Thyroid gland (tissue), 4 donors: Measurements from ENCODE around the gene CNPY2. TPM values are rescaled to one million over a fixed set of nuclear protein-coding genes. Genes with fewer than 3 reads are reported as not detected.
"Not testable (repeated sequence)": the region's sequence is repeated elsewhere in the genome, so short reads cannot be mapped to it uniquely, and the experiment has no call there.

Source experiments
- DNase-seq, 2 donors: peaks; one replicate each; pipeline ENCODE4 v3.0.0-alpha.2; 2019
- H3K27ac ChIP-seq, 3 donors: fragments of 200-600 bp; sonication (generic); 1 replicate in 2 of 3; 2 replicates in 1 of 3; pipeline ENCODE4 v1.5.1; 2016 to 2019; ENCODE audit warnings: mild to moderate bottlenecking in 1 of 3, moderate library complexity in 1 of 3
- H3K27me3 ChIP-seq: fragments of 200-600 bp; sonication (generic); one replicate; pipeline ENCODE4 v1.5.1; 2019
- H3K36me3 ChIP-seq, 2 donors: fragments of 200-600 bp; sonication (generic); one replicate each; pipeline ENCODE4 v1.5.1; 2016 to 2019
- H3K4me1 ChIP-seq, 2 donors: fragments of 200-600 bp; sonication (generic); one replicate each; pipeline ENCODE4 v1.5.1; 2017 to 2019
- H3K4me3 ChIP-seq, 3 donors: fragments of 200-600 bp; sonication (generic); replicated peaks in 1 of 3; 1 replicate in 2 of 3; 2 replicates in 1 of 3; pipeline ENCODE4 v1.5.1; 2016; ENCODE audit warnings: mild to moderate bottlenecking in 1 of 3
- H3K9me3 ChIP-seq: fragments of 200-600 bp; sonication (generic); one replicate; pipeline ENCODE4 v1.5.1; 2017
- POLR2A ChIP-seq, 2 donors: fragments of 450-650 bp; IDR thresholded peaks; one replicate each; pipeline ENCODE4 v1.6.1; 2017; ENCODE audit warnings: antibody characterized with exemption in 2 of 2, mild to moderate bottlenecking in 2 of 2, moderate library complexity in 1 of 2
- WGBS, 2 donors: methylation state at CpG; one replicate each; pipeline ENCODE4 v1.1.5; 2017; 5-methylcytosine and 5-hydroxymethylcytosine counted together
- intact Hi-C: fragments of 100-400 bp; cut with DNase I; formaldehyde crosslinking; loops from one replicate; pipeline ENCODE4 v1.15.1; 2023
- total RNA-seq, 4 donors: library from RNA; depleted of rRNA; stranded (reverse); fragments of >200 nt; gene quantifications; one replicate each; pipeline ENCODE4 v1.2.3, GENCODE V29; 2016
- TF ChIP-seq, protein P1 (sequence below), 6 experiments: fragments of 200-600 bp in 3 of 6; fragments of 450-650 bp in 3 of 6; sonication (generic) in 3 of 6; IDR thresholded peaks; one replicate each; pipeline ENCODE4 v1.5.1; 2016 to 2019; ENCODE audit warnings: antibody characterized with exemption in 6 of 6, mild to moderate bottlenecking in 2 of 6, inconsistent platforms in 1 of 6, moderate library complexity in 1 of 6

Gene CNPY2
- total RNA-seq, 4 donors from 2014 or later: 107 to 129 (median 124) TPM

DNA sequence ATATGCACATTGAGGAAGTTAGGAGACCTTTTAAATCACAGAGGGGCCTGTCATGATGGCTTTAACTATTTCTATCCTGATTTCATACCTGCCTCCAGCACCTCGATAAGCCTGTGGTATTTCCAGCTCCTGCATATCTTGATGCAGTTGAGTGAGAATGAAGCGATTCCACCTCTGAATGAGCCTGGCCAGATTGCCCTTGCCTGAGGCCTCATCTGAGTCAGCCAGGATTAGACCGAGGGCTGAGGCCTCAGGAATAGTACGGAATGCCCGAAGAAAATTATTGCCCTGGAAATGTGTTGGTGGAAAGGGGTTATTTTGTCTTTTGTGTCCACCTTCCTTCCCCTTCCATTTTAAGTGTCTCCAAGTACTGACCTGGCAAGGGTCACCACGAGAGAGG, 8.4 kb upstream of the CNPY2 start:
- Histone ChIP-seq H3K4me3 (no peak overlapping the region), H3K36me3 (peaks cover 71 to 82% of the 10 kb centered on the region in 2 donors), H3K27ac (no peak overlapping the region), H3K9me3 (no peaks in the 10 kb centered on the region), H3K4me1 (no peaks in the 10 kb centered on the region), H3K27me3 (no peaks in the 10 kb centered on the region)
- 87 to 93% methylated on average over 6 of the region's 6 CpGs for WGBS, 2 donors
- TF ChIP-seq, protein P1, sequence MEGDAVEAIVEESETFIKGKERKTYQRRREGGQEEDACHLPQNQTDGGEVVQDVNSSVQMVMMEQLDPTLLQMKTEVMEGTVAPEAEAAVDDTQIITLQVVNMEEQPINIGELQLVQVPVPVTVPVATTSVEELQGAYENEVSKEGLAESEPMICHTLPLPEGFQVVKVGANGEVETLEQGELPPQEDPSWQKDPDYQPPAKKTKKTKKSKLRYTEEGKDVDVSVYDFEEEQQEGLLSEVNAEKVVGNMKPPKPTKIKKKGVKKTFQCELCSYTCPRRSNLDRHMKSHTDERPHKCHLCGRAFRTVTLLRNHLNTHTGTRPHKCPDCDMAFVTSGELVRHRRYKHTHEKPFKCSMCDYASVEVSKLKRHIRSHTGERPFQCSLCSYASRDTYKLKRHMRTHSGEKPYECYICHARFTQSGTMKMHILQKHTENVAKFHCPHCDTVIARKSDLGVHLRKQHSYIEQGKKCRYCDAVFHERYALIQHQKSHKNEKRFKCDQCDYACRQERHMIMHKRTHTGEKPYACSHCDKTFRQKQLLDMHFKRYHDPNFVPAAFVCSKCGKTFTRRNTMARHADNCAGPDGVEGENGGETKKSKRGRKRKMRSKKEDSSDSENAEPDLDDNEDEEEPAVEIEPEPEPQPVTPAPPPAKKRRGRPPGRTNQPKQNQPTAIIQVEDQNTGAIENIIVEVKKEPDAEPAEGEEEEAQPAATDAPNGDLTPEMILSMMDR (IDR thresholded peaks at IDR 0.05): no peak
- TF ChIP-seq POLR2A (IDR thresholded peaks at IDR 0.05): no peak
- intact Hi-C loops: no loop called here
- no peak for DNase-seq

DNA sequence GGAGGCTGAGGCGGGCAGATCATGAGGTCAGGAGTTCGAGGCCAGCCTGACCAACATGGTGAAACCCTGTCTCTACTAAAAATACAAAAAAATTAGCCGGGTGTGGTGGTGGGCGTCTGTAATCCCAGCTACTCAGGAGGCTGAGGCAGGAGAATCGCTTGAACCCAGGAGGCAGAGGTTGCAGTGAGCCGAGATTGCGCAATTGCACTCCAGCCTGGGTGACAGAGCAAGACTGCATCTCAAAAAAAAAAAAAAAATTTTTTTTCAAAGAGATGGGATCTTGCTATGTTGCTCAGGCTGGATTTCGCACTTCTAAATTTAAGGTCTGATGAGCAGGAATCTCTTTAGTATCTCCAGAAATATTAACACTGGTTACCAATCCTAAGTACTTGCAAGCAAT, 5.8 kb upstream of the CNPY2 start:
- peaks cover 64 to 72% of the 10 kb centered on the region in 2 donors for H3K36me3 ChIP-seq
- H3K27me3 ChIP-seq, H3K4me1 ChIP-seq, H3K9me3 ChIP-seq, H3K4me3 ChIP-seq, intact Hi-C loops, DNase-seq, H3K27ac ChIP-seq: not testable (repeated sequence)
- WGBS, 2 donors: 94 to 97% methylated on average over 8 of the region's 8 CpGs

DNA sequence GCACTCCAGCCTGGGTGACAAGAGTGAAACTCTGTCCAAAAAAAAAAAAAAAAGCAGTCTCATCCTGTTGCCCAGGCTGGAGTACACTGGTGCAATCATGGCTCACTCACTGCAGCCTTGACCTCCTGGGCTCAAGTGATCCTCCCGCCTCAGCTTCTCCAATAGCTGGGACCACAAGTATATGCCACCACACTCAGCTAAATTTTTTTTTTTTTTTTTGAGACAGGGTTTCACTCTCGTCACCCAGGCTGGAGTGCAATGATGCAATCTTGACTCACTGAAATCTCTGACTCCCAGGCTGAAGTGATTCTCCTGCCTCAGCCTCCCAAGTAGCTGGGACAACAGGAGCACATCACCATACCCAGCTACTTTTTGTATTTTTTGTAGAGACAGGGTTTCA, 5.2 kb upstream of the CNPY2 start:
- TF ChIP-seq, protein P1 (IDR thresholded peaks at IDR 0.05): no peak
- no peak for TF ChIP-seq POLR2A (IDR thresholded peaks at IDR 0.05)
- DNase-seq: no peak
- H3K27me3 ChIP-seq: no peaks in the 10 kb centered on the region
- WGBS, 2 donors: 81 to 100% methylated on average over 2 of the region's 2 CpGs
- H3K36me3 ChIP-seq: peaks cover 58 to 67% of the 10 kb centered on the region in 2 donors
- H3K9me3 ChIP-seq: no peaks in the 10 kb centered on the region
- intact Hi-C loops: no loop called here
- peaks cover 0 to 5% of the 10 kb centered on the region in 2 donors for H3K4me1 ChIP-seq
- H3K27ac ChIP-seq: no peak overlapping the region
- no peak overlapping the region for H3K4me3 ChIP-seq

DNA sequence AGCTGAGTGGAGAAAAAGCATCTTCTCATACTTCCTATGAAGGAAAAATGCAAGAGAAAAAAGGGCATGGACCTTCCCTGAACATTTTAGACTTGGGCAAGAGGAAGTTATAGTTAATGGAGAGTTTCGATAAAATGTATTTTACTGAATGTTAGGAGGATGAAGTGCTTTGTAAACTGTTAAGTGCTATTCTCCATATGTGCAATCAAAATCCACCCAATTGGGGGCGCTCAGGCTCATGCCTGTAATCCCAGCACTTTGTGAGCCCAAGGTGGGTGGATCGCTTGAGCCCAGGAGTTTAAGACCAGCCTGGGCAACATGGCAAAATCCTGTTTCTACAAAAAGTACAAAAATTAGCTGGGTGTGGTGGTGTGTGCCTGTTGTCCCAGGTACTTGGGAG, 1.9 kb upstream of the CNPY2 start:
- Histone ChIP-seq H3K4me1 (peaks cover 9 to 17% of the 10 kb centered on the region in 2 donors), H3K4me3 (no peak overlapping the region), H3K36me3 (peaks cover 25 to 39% of the 10 kb centered on the region in 2 donors), H3K27ac (no peak overlapping the region), H3K9me3 (no peaks in the 10 kb centered on the region), H3K27me3 (no peaks in the 10 kb centered on the region)
- no peak for TF ChIP-seq POLR2A (IDR thresholded peaks at IDR 0.05)
- TF ChIP-seq, protein P1 (IDR thresholded peaks at IDR 0.05): no peak
- 94 to 100% methylated on average over 3 of the region's 3 CpGs for WGBS, 2 donors
- DNase-seq: no peak
- intact Hi-C loops: loop anchor here (5.0 kb wide), 1 partner anchor 35 kb away; no protein-coding TSS in a partner anchor

DNA sequence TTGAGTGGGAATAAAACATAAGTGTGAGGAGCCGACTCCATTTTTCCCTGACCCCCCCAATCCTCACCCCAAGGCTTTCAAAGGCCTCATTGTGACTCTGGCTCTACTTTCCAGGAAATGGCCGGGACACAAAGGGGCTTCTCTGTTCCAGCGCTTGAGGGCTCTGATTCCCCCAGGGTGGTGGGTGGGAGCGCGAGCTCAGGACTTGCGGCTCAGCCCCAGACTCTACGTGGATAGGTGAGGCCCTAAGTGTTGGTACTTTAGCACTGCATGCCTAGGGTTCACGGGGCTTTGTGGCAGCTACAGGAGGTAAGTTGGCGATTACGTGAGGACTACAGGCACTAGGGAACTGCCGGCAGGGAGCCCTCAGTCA, 553 bp downstream of the CNPY2 start:
- no peak for TF ChIP-seq POLR2A (IDR thresholded peaks at IDR 0.05)
- TF ChIP-seq, protein P1 (IDR thresholded peaks at IDR 0.05): no peak
- H3K9me3 ChIP-seq: no peaks in the 10 kb centered on the region
- intact Hi-C loops: loop anchor here (5.0 kb wide), 1 partner anchor 37 kb away; no protein-coding TSS in a partner anchor
- peak overlapping the region; percentile 51 to 94 (median 86) for H3K4me3 ChIP-seq
- WGBS, 2 donors: 0 to 2% methylated on average over 5 to 7 of the region's 11 CpGs
- peaks cover 17 to 29% of the 10 kb centered on the region in 2 donors for H3K36me3 ChIP-seq
- peaks cover 9 to 17% of the 10 kb centered on the region in 2 donors for H3K4me1 ChIP-seq
- no peak for DNase-seq
- no peaks in the 10 kb centered on the region for H3K27me3 ChIP-seq
- H3K27ac ChIP-seq: peak overlapping the region; percentile 84 to 89 (median 85)

DNA sequence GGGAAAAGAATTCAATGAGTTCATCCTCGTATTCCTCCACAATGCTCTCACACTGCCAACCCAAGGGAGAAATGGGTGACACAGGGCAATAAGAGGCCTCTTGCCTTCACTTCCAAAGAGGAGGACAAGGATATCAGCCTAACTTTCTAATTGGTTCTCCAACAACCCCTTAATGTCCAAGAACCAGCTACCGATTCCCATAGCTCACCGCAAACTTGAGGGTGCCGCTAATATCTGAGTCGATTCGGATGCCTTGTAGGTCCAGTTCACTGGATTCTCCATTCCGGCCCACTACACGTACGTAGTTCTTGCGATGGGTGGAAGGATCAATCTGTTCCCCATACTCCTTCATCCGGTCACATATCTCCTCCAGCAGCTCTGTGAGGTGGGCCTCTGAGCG, 4.8 kb downstream of the CNPY2 start:
- intact Hi-C loops: no loop called here
- no peak for TF ChIP-seq POLR2A (IDR thresholded peaks at IDR 0.05)
- TF ChIP-seq, protein P1 (IDR thresholded peaks at IDR 0.05): no peak
- DNase-seq: no peak
- WGBS, 2 donors: 92 to 97% methylated on average over 12 of the region's 12 CpGs
- no peak overlapping the region for H3K27ac ChIP-seq
- peaks cover 15% of the 10 kb centered on the region in 2 donors for H3K36me3 ChIP-seq
- no peaks in the 10 kb centered on the region for H3K27me3 ChIP-seq
- H3K4me1 ChIP-seq: peaks cover 9 to 11% of the 10 kb centered on the region in 2 donors
- no peak overlapping the region for H3K4me3 ChIP-seq
- no peaks in the 10 kb centered on the region for H3K9me3 ChIP-seq
